Sigmoid colon (tissue), 4 donors: ENCODE measurements around the gene TMEM79.

Experiments used
- POLR2A ChIP-seq, 2 donors: fragments of 450-650 bp; IDR thresholded peaks; one replicate each; pipeline ENCODE4 v1.6.1; 2016; ENCODE audit warnings: antibody characterized with exemption in 2 of 2, mild to moderate bottlenecking in 2 of 2, moderate library complexity in 2 of 2
- POLR2AphosphoS5 ChIP-seq, 4 donors: sonication (generic); formaldehyde crosslinking; IDR thresholded peaks; one replicate each; pipeline ENCODE4 v1.6.1; 2017; ENCODE audit warnings: antibody characterized with exemption in 4 of 4

DNA sequence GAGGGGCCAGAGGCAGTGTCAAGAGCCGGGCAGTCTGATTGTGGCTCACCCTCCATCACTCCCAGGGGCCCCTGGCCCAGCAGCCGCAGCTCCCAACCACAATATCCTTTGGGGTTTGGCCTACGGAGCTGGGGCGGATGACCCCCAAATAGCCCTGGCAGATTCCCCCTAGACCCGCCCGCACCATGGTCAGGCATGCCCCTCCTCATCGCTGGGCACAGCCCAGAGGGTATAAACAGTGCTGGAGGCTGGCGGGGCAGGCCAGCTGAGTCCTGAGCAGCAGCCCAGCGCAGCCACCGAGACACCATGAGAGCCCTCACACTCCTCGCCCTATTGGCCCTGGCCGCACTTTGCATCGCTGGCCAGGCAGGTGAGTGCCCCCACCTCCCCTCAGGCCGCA, 42.2 kb upstream of the TMEM79 start, which contains the start of gene BGLAP:
- no peak for TF ChIP-seq POLR2AphosphoS5 (IDR thresholded peaks at IDR 0.05)
- TF ChIP-seq POLR2A (IDR thresholded peaks at IDR 0.05) = no peak
